HG02759 (cell line): ENCODE measurements around the gene REPS1.
"Not testable (repeated sequence)": the region's sequence is repeated elsewhere in the genome, so short reads cannot be mapped to it uniquely, and the experiment has no call there.

Experiments used
- ATAC-seq: cut with Tn5 transposase; IDR thresholded peaks from one replicate; pipeline ENCODE4 v1.9.1; 2021; ENCODE audit warnings: mild to moderate bottlenecking, moderate library complexity; ENCODE audit not compliant: unreplicated experiment

REPS1 gene

GRCh38 chr6:139007428-139007827, 19.4 kb upstream of the REPS1 start:
- ATAC-seq, result no peak

- no peak for ATAC-seq
Observed at GRCh38 chr6:139006477-139006876, 18.4 kb upstream of the REPS1 start.

GRCh38 chr6:139003751-139004150, 15.7 kb upstream of the REPS1 start:
- no peak for ATAC-seq

GRCh38 chr6:138999949-139000725, 12.1 kb upstream of the REPS1 start:
- ATAC-seq, result no peak

- ATAC-seq, result no peak
Observed at GRCh38 chr6:138997136-138997535, 9.1 kb upstream of the REPS1 start.

- ATAC-seq, result no peak
Observed at GRCh38 chr6:138996524-138996923, 8.5 kb upstream of the REPS1 start.

GRCh38 chr6:138993410-138993809, 5.4 kb upstream of the REPS1 start:
- not testable (repeated sequence) for ATAC-seq

GRCh38 chr6:138992965-138993364, 4.9 kb upstream of the REPS1 start:
- ATAC-seq, result not testable (repeated sequence)

GRCh38 chr6:138991206-138991605, 3.2 kb upstream of the REPS1 start:
- no peak for ATAC-seq

GRCh38 chr6:138989098-138989983, 1.3 kb upstream of the REPS1 start:
- no peak for ATAC-seq

GRCh38 chr6:138988469-138988834, 399 bp upstream of the REPS1 start:
- peak; percentile 18 for ATAC-seq

GRCh38 chr6:138987080-138987642, 892 bp downstream of the REPS1 start:
- no peak for ATAC-seq

- no peak for ATAC-seq
Observed at GRCh38 chr6:138986578-138986977, 1.5 kb downstream of the REPS1 start.

GRCh38 chr6:138981416-138981815, 6.6 kb downstream of the REPS1 start:
- ATAC-seq, result no peak

GRCh38 chr6:138979813-138980668, 8.0 kb downstream of the REPS1 start:
- peak; percentile 53 for ATAC-seq

GRCh38 chr6:138979365-138979764, 8.7 kb downstream of the REPS1 start:
- no peak for ATAC-seq

GRCh38 chr6:138978229-138978628, 9.8 kb downstream of the REPS1 start:
- no peak for ATAC-seq

- no peak for ATAC-seq
Observed at GRCh38 chr6:138977646-138978167, 10.3 kb downstream of the REPS1 start.

GRCh38 chr6:138977242-138977641, 10.8 kb downstream of the REPS1 start:
- ATAC-seq, result no peak

GRCh38 chr6:138975815-138976214, 12.2 kb downstream of the REPS1 start:
- no peak for ATAC-seq
